Lower lobe of right lung (tissue), 2 donors: ENCODE data around the gene ADAMTSL5. TPM values are rescaled to one million over a fixed set of nuclear protein-coding genes. Genes with fewer than 3 reads are reported as not detected.

Experiments
- ATAC-seq, 2 donors: fragments of 200-7000 bp; cut with Tn5 transposase; one replicate each; pipeline ENCODE4 v1.9.1; 2020 to 2022; ENCODE audit warnings: mild to moderate bottlenecking in 2 of 2, moderate library complexity in 2 of 2
- DNase-seq: peaks from one replicate; pipeline ENCODE4 v3.0.0-alpha.2; 2020
- H3K27ac ChIP-seq: fragments of 200-600 bp; one replicate; pipeline ENCODE4 v1.8.0; 2022
- H3K27me3 ChIP-seq: fragments of 200-600 bp; one replicate; pipeline ENCODE4 v1.8.0; 2022; ENCODE audit warnings: low read depth
- H3K36me3 ChIP-seq: fragments of 200-600 bp; one replicate; pipeline ENCODE4 v1.8.0; 2022; ENCODE audit warnings: mild to moderate bottlenecking
- H3K4me1 ChIP-seq: fragments of 200-600 bp; one replicate; pipeline ENCODE4 v1.8.0; 2022
- H3K4me3 ChIP-seq: fragments of 200-600 bp; one replicate; pipeline ENCODE4 v1.8.0; 2022; ENCODE audit warnings: mild to moderate bottlenecking
- H3K9me3 ChIP-seq: fragments of 200-600 bp; one replicate; pipeline ENCODE4 v1.8.0; 2022
- CTCF ChIP-seq: fragments of 200-600 bp; IDR thresholded peaks from one replicate; pipeline ENCODE4 v1.8.0; 2022; ENCODE audit warnings: antibody characterized with exemption, mild to moderate bottlenecking
- intact Hi-C: fragments of 100-400 bp; cut with DNase I; formaldehyde crosslinking; loops from one replicate; pipeline ENCODE4 v1.11.0; 2022
- total RNA-seq: library from RNA; stranded (reverse); fragmentation: NEBNext Ultra II Directional; extraction: Animal tissue kit (Norgen Biotek cat#: 25700); gene quantifications from one replicate; pipeline ENCODE4 v1.2.1, GENCODE V29; 2021
- donor health status: DM: no; HTN: yes; CAD: no; lungs with severe emphysema.

ADAMTSL5 gene
- total RNA-seq, 1 donor from 2014 or later = 3.3 TPM

DNA sequence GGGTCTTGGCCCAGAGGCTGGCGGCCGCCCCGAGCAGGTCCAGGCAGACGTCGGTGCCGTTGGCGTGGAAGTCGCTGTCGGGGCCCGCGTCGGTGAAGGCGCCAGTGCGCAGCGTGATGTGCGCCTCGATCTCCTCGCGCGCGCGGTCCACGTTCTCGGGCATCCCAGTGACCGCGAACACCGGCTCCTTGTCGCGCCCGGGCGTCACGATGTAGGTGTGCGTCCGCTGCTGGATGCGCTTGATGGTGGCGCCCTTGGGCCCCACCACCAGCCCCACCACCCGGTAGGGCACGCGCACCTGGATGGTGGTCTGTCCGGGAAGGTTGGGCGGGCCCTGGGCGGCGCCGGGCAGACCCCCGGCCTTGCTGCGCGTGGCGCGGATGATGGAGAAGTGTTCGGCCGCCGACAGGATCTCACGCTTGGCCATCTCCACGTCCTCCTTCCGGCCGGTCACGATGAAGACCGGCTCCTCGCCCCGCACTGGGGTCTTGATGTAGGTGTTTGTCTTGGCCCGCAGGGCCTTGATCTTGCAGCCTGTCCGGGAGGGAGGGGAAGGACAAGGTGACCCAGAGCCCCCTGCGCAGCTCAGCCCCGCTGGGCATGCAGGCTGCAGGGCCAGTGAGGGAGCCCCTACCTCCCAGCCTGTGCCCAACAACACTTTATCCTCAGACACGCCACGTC lies 43.7 kb upstream of the ADAMTSL5 start:
- Histone ChIP-seq H3K4me3 (no peak overlapping the region), H3K36me3 (no peaks in the 10 kb centered on the region), H3K27ac (no peak overlapping the region), H3K9me3 (no peaks in the 10 kb centered on the region), H3K4me1 (no peaks in the 10 kb centered on the region), H3K27me3 (no peaks in the 10 kb centered on the region)
- ATAC-seq = no peak
- no peak for DNase-seq
- TF ChIP-seq CTCF = no peak
- intact Hi-C loops = no loop called here

GRCh38 chr19:1555487-1556389 lies 42.9 kb upstream of the ADAMTSL5 start:
- no peaks in the 10 kb centered on the region for H3K27me3 ChIP-seq
- intact Hi-C loops = no loop called here
- H3K36me3 ChIP-seq = no peaks in the 10 kb centered on the region
- DNase-seq = no peak
- no peak for TF ChIP-seq CTCF
- H3K27ac ChIP-seq = no peak overlapping the region
- no peak overlapping the region for H3K4me3 ChIP-seq
- no peak for ATAC-seq
- no peaks in the 10 kb centered on the region for H3K9me3 ChIP-seq
- H3K4me1 ChIP-seq = no peaks in the 10 kb centered on the region

GRCh38 chr19:1554968-1555367 lies 42.1 kb upstream of the ADAMTSL5 start:
- no peak overlapping the region for H3K27ac ChIP-seq
- DNase-seq = no peak
- no peaks in the 10 kb centered on the region for H3K36me3 ChIP-seq
- no peak for ATAC-seq
- intact Hi-C loops = no loop called here
- H3K27me3 ChIP-seq = no peaks in the 10 kb centered on the region
- no peaks in the 10 kb centered on the region for H3K4me1 ChIP-seq
- no peak overlapping the region for H3K4me3 ChIP-seq
- no peaks in the 10 kb centered on the region for H3K9me3 ChIP-seq
- TF ChIP-seq CTCF = no peak

DNA sequence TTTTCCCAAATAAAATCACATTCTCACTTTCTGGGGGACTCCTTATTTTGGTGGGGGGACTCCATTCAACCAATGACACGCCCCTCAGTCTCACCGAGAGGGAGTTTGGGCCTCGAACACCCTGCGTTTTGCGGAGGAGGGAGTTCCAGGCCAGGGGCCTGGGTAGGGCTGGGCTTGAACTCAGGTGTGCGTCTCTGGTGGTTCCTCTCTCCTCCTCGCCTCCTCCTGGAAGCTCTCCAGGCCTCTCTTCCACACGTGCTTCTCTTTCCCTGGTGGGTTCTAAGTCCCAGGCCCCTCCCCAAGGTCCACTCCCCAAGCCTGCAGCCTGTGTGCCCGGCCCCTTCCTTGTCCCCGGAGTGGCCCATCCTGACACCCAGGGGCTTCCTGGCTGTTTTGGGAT lies 40.6 kb upstream of the ADAMTSL5 start:
- TF ChIP-seq CTCF = no peak

DNA sequence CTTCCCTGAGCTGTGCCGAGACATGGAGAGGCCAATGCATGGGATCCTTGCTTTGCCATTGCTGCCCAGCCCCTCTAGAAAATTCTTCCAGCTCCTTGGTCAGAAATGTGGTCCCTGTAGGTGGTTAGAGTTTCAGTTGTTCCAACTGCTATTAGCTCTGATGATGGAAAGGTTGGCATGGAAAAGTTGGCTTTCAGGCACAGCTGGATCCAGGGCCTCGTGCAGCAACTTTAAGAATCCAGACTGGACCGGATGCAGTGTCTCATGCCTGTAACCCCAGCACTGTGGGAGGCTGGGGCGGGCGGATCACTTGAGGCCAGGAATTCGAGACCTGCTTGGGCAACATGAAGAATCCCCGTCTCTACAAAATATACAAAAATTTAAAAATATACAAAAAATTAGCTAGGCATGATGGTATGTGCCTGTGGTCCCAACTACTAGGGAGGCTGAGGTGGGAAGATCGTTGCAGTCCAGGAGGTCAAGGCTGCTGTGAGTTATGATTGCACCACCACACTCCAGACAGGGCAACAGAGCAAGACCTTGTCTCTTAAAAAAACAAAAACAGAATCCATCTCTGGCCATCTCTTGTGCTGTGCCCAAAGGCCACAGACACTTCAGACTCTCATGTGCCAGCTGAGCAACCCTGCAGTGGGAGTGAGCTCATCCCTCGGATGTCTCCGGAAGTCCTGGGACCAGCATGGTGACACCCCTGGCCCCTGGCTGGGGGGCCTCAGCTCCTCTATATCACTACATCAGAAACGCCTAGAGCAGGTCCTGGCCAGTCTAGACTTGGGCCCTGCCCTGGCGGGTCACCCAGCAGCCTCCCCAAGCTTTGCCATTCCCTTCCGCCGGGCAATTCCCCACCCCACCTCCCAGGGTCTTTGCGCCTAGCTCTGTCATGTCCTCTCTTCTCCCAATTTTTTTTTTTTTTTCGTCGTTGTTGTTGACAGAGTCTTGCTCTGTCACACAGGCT lies 38.5 kb upstream of the ADAMTSL5 start:
- Histone ChIP-seq H3K4me3 (no peak overlapping the region), H3K36me3 (no peaks in the 10 kb centered on the region), H3K9me3 (no peaks in the 10 kb centered on the region), H3K27me3 (peaks cover 4% of the 10 kb centered on the region), H3K27ac (no peak overlapping the region), H3K4me1 (peaks cover under 1% of the 10 kb centered on the region)
- no peak for ATAC-seq
- intact Hi-C loops = no loop called here
- TF ChIP-seq CTCF = no peak
- no peak for DNase-seq

More for the DNA sequence above, 40.6 kb upstream of the ADAMTSL5 start:
- DNase-seq = no peak
- H3K4me1 ChIP-seq = no peaks in the 10 kb centered on the region
- intact Hi-C loops = no loop called here
- H3K36me3 ChIP-seq = no peaks in the 10 kb centered on the region
- H3K9me3 ChIP-seq = no peaks in the 10 kb centered on the region
- no peak overlapping the region for H3K4me3 ChIP-seq
- no peaks in the 10 kb centered on the region for H3K27me3 ChIP-seq
- no peak for ATAC-seq
- H3K27ac ChIP-seq = no peak overlapping the region
